H1 (cell line): Measurements from ENCODE around the gene CDCA3. TPM values are rescaled to one million over a fixed set of nuclear protein-coding genes. Genes with fewer than 3 reads are reported as not detected.

Experiments used
- CTCF ChIA-PET: fragments of 300-600 bp; sonication (Branson Sonifier 250); formaldehyde crosslinking; loops from one replicate; lab custom pipeline; 2021; ENCODE audit not compliant: partially characterized antibody; lab: Charles Lee
- POLR2A ChIA-PET: fragments of 300-600 bp; sonication (Branson Sonifier 250); formaldehyde crosslinking; loops from one replicate; lab custom pipeline; 2021; ENCODE audit warnings: inconsistent platforms; ENCODE audit not compliant: partially characterized antibody; lab: Charles Lee
- DNase-seq, 2 experiments: peaks; one replicate each; pipeline versions ENCODE4 v3.0.0 to v3.0.0-alpha.2; 2010 to 2022; ENCODE audit warnings: low spot score in 2 of 2, low read depth in 1 of 2, mixed read lengths in 1 of 2
- FAIRE-seq: peaks from 2 replicates; lab custom pipeline; 2011; peaks lifted over from hg19 to GRCh38; lab: Jason Lieb, UNC
- H2AFZ ChIP-seq: 2 replicates; pipeline ENCODE4 v1.8.1; 2012; ENCODE audit warnings: low read length, inconsistent platforms
- H2AK5ac ChIP-seq: 2 replicates; pipeline ENCODE4 v1.6.1; 2013; ENCODE audit warnings: low read depth, low read length
- H2BK120ac ChIP-seq: replicated peaks from 2 replicates; pipeline ENCODE3; 2013; ENCODE audit warnings: low read depth, low read length, inconsistent platforms
- H2BK12ac ChIP-seq: 2 replicates; pipeline ENCODE4 v1.6.1; 2013; ENCODE audit warnings: low read depth, low read length
- H2BK15ac ChIP-seq: 2 replicates; pipeline ENCODE4 v1.6.1; 2013; ENCODE audit warnings: low read length
- H2BK20ac ChIP-seq: 2 replicates; pipeline ENCODE4 v1.6.1; 2013; ENCODE audit warnings: low read length
- H2BK5ac ChIP-seq: 2 replicates; pipeline ENCODE4 v1.6.1; 2013; ENCODE audit warnings: low read depth, low read length
- H3K14ac ChIP-seq: 2 replicates; pipeline ENCODE4 v1.6.1; 2013; ENCODE audit warnings: inconsistent platforms; ENCODE audit not compliant: insufficient read length
- H3K18ac ChIP-seq: 2 replicates; pipeline ENCODE4 v1.6.1; 2013; ENCODE audit warnings: low read length; ENCODE audit errors: extremely low read depth
- H3K23ac ChIP-seq: 2 replicates; pipeline ENCODE4 v1.6.1; 2013; ENCODE audit warnings: inconsistent platforms; ENCODE audit not compliant: insufficient read length
- H3K23me2 ChIP-seq: 2 replicates; pipeline ENCODE4 v1.6.1; 2013; ENCODE audit warnings: low read depth, low read length
- H3K27ac ChIP-seq: 2 replicates; pipeline ENCODE4 v1.6.1; 2011; ENCODE audit warnings: low read depth, low read length, inconsistent platforms
- H3K27me3 ChIP-seq, 4 experiments: replicated peaks in 1 of 4; 1 replicate in 1 of 4; 2 replicates in 3 of 4; pipeline versions ENCODE4 v1.6.1 to v1.8.1; 2011 to 2013; ENCODE audit warnings: low read length in 3 of 4, mild to moderate bottlenecking in 3 of 4, inconsistent platforms in 2 of 4, mixed read lengths in 2 of 4, moderate library complexity in 1 of 4; ENCODE audit not compliant: control insufficient read depth in 3 of 4, insufficient read depth in 3 of 4; ENCODE audit errors: extremely low read depth in 1 of 4
- H3K36me3 ChIP-seq, 4 experiments: 2 replicates each; pipeline versions ENCODE4 v1.6.1 to v1.8.1; 2011 to 2013; ENCODE audit warnings: mild to moderate bottlenecking in 4 of 4, low read length in 3 of 4, moderate library complexity in 2 of 4, control low read depth in 1 of 4, inconsistent platforms in 1 of 4; ENCODE audit not compliant: insufficient read depth in 4 of 4, control insufficient read depth in 2 of 4
- H3K4ac ChIP-seq: replicated peaks from 2 replicates; pipeline ENCODE3; 2013; ENCODE audit warnings: low read length, low read depth, mixed read lengths, inconsistent platforms; ENCODE audit not compliant: insufficient read length
- H3K4me1 ChIP-seq, 4 experiments: replicated peaks in 1 of 4; 1 replicate in 1 of 4; 2 replicates in 3 of 4; pipeline versions ENCODE4 v1.6.1 to v1.8.1; 2011 to 2013; ENCODE audit warnings: low read length in 3 of 4, inconsistent platforms in 2 of 4, mixed read lengths in 1 of 4; ENCODE audit not compliant: insufficient read depth in 4 of 4, control insufficient read depth in 3 of 4
- H3K4me2 ChIP-seq, 2 experiments: 2 replicates each; pipeline versions ENCODE4 v1.6.1 to v1.8.1; 2011 to 2013; ENCODE audit warnings: low read depth in 2 of 2, low read length in 2 of 2, control low read depth in 1 of 2, inconsistent platforms in 1 of 2, mild to moderate bottlenecking in 1 of 2; ENCODE audit not compliant: insufficient read depth in 1 of 2
- H3K4me3 ChIP-seq, 4 experiments: fragments of 200-600, 300-600 bp in 1 of 4; sonication (generic), shearing (Covaris generic), sonication (Bioruptor Twin) in 1 of 4; 2 replicates each; pipeline versions ENCODE4 v1.5.1 to v1.8.1; 2011 to 2016; ENCODE audit warnings: low read length in 4 of 4, low read depth in 3 of 4, control low read depth in 2 of 4, inconsistent platforms in 2 of 4, mild to moderate bottlenecking in 2 of 4, mixed read lengths in 1 of 4, moderate library complexity in 1 of 4; ENCODE audit not compliant: insufficient read depth in 2 of 4; ENCODE audit errors: extremely low read depth in 1 of 4
- H3K56ac ChIP-seq: replicated peaks from 2 replicates; pipeline ENCODE3; 2013; ENCODE audit warnings: low read depth, mild to moderate bottlenecking, mixed read lengths, low read length, inconsistent platforms; ENCODE audit not compliant: insufficient read length
- H3K79me1 ChIP-seq: 2 replicates; pipeline ENCODE4 v1.6.1; 2013; ENCODE audit warnings: low read depth, low read length, control low read depth
- H3K79me2 ChIP-seq, 2 experiments: 2 replicates each; pipeline versions ENCODE4 v1.6.1 to v1.8.1; 2012 to 2013; ENCODE audit warnings: low read length in 2 of 2, mild to moderate bottlenecking in 2 of 2, inconsistent platforms in 1 of 2; ENCODE audit not compliant: insufficient read depth in 2 of 2, control insufficient read depth in 1 of 2
- H3K9ac ChIP-seq, 4 experiments: replicated peaks in 1 of 4; 1 replicate in 1 of 4; 2 replicates in 3 of 4; pipeline versions ENCODE4 v1.6.1 to v1.8.1; 2011 to 2013; ENCODE audit warnings: low read depth in 3 of 4, low read length in 3 of 4, control low read depth in 2 of 4, mild to moderate bottlenecking in 2 of 4, moderate library complexity in 2 of 4, inconsistent platforms in 1 of 4; ENCODE audit errors: extremely low read depth in 1 of 4
- H3K9me3 ChIP-seq, 2 experiments: 2 replicates each; pipeline versions ENCODE4 v1.6.1 to v1.8.1; 2012 to 2013; ENCODE audit warnings: mild to moderate bottlenecking in 2 of 2, moderate library complexity in 2 of 2, control low read depth in 1 of 2, inconsistent platforms in 1 of 2, low read depth in 1 of 2, low read length in 1 of 2, mixed read lengths in 1 of 2; ENCODE audit not compliant: insufficient read depth in 2 of 2
- H4K20me1 ChIP-seq, 2 experiments: replicated peaks in 1 of 2; 2 replicates each; pipeline versions ENCODE3 to v1.8.1; 2011 to 2013; ENCODE audit warnings: inconsistent platforms in 2 of 2, low read length in 2 of 2, mild to moderate bottlenecking in 1 of 2; ENCODE audit not compliant: insufficient read depth in 2 of 2, control insufficient read depth in 1 of 2
- H4K5ac ChIP-seq: 2 replicates; pipeline ENCODE4 v1.6.1; 2013; ENCODE audit warnings: low read length, low read depth, mixed read lengths, inconsistent platforms; ENCODE audit not compliant: insufficient read length
- H4K8ac ChIP-seq: 2 replicates; pipeline ENCODE4 v1.8.0; 2013; ENCODE audit warnings: mild to moderate bottlenecking, moderate library complexity, low read length, inconsistent platforms; ENCODE audit not compliant: insufficient read depth; ENCODE audit errors: extremely low read depth
- H4K91ac ChIP-seq: replicated peaks from 2 replicates; pipeline ENCODE3; 2013; ENCODE audit warnings: low read length, mixed read lengths, inconsistent platforms; ENCODE audit not compliant: insufficient read length
- CREB1 ChIP-seq: IDR thresholded peaks from 2 replicates; pipeline ENCODE4 v1.6.1; 2012; ENCODE audit warnings: inconsistent platforms
- RAD21 ChIP-seq, 2 experiments: IDR thresholded peaks in 1 of 2; conservative IDR thresholded peaks in 1 of 2; 2 replicates each; pipeline ENCODE4 v1.6.1; 2011; ENCODE audit warnings: low read depth in 2 of 2, low read length in 2 of 2, improper control_type of control experiment in 1 of 2, inconsistent platforms in 1 of 2, mild to moderate bottlenecking in 1 of 2, moderate library complexity in 1 of 2
- RBBP5 ChIP-seq: IDR thresholded peaks from 2 replicates; pipeline ENCODE4 v1.7.1; 2012; ENCODE audit warnings: low read depth, mild to moderate bottlenecking, inconsistent platforms, low read length, moderate library complexity, borderline replicate concordance
- TEAD4 ChIP-seq: IDR thresholded peaks from 2 replicates; pipeline ENCODE4 v1.6.1; 2012; ENCODE audit warnings: low read depth, low read length, inconsistent platforms, mixed read lengths
- WGBS, 2 experiments: shearing (Covaris generic) in 1 of 2; methylation state at CpG; one replicate each; pipeline versions ENCODE4 v1.1.6 to v1.1.7; 2013 to 2015; ENCODE audit warnings: low lambda C conversion rate in 2 of 2, mixed read lengths in 2 of 2, inconsistent platforms in 1 of 2, low coverage in 1 of 2, missing lambda C conversion rate in 1 of 2; ENCODE audit not compliant: insufficient replicate concordance in 2 of 2, insufficient coverage in 1 of 2, insufficient read length in 1 of 2; ENCODE audit errors: extremely low coverage in 1 of 2, missing lambda C conversion rate in 1 of 2; 5-methylcytosine and 5-hydroxymethylcytosine counted together
- polyA plus RNA-seq, 7 experiments: library from polyadenylated mRNA; depleted of rRNA in 3 of 7; stranded (reverse) in 5 of 7; unstranded in 2 of 7; fragments of >200 nt in 5 of 7; fragments of 200-250 nt in 2 of 7; gene quantifications; 1 replicate in 5 of 7; 2 replicates in 1 of 7; 4 replicates in 1 of 7; pipeline versions ENCODE4 v1.2.1 to v1.2.3, GENCODE V29; 2011 to 2013; ENCODE audit warnings: missing spikeins in 2 of 7, mixed read lengths in 2 of 7
- total RNA-seq: library from RNA; stranded (reverse); fragmentation: NEBNext Ultra II Directional; extraction: Animal tissue kit (Norgen Biotek cat#: 25700); gene quantifications from 2 replicates; pipeline ENCODE4 v1.2.1, GENCODE V29; 2021
- TF ChIP-seq, protein P1 (sequence below), 3 experiments: IDR thresholded peaks; 1 replicate in 2 of 3; 2 replicates in 1 of 3; pipeline versions ENCODE4 v1.5.1 to v1.6.1; 2011; ENCODE audit warnings: low read length in 3 of 3, mild to moderate bottlenecking in 3 of 3, inconsistent platforms in 2 of 3, low read depth in 1 of 3, moderate library complexity in 1 of 3; ENCODE audit not compliant: insufficient read depth in 1 of 3; ENCODE audit errors: control extremely low read depth in 1 of 3

Gene CDCA3
- total and polyA plus RNA-seq, 2 of the 8 experiments (the other 6 are each of a cell fraction or from before 2014, with no cell fraction given): 47.7 to 71.2 TPM

DNA sequence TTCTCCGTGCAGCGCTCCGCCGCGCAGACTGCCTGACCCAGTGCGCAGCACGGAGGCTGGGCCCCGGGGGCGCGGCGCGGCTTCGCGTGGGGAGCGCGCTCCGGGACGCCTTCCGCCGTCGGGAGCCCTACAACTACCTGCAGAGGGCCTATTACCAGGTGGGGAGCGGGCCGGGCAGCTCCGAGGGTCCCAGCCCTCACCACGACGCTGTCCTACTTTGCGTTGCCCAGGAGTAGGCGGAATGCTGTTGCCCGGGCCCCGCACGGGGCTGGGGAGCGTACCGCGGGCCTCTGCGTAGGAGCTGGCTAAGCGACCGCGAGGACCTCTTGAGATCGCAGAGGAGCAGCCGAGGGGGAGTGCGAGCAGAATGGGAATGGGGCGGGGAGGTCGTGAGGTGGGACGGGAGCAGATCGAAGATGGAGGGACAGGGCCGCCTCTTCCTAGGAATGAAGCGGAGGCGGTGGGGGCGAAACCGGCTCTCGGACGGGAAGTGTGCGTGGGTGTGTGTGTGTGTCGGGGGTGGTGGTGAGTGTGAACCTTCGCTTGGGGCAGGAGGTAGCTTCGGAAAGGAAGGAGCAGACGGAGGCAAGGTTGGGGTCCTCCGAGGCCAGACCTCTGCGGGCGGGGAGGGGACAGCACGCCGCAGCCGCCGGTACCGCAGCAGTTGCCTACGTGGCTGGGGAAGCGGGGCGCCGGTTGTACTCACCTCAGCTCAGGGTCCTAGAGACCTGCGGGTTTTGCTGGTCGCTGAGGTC lies 22.1 kb downstream of the CDCA3 start:
- peak overlapping the region; percentile 70; the same call in 1 of the 2 replicates for H2BK12ac ChIP-seq
- H3K4ac ChIP-seq: peak overlapping the region; percentile 54
- 2% methylated on average over 60 of the region's 71 CpGs; no CpG with 5 or more reads in 1 of the 2 experiments for WGBS, 2 experiments
- peaks cover 0 to 6% of the 10 kb centered on the region in 2 experiments for H4K20me1 ChIP-seq
- 0 out of 2 replicates have a peak overlapping the region, but pooled peaks have one; percentile 72 for H2BK15ac ChIP-seq
- peaks cover 12 to 28% (median 25%) of the 10 kb centered on the region in 4 experiments; a peak in 6 of 8 replicates for H3K36me3 ChIP-seq
- H3K23me2 ChIP-seq: peaks cover 17% of the 10 kb centered on the region
- CTCF ChIA-PET: interaction anchor here (0.6 to 23.7 kb wide), 14 partner anchors 10 to 225 kb away, joined by 3 to 532 read pairs (median 3); partner anchors contain the start of genes CD4, CDCA3, GNB3 and LAG3
- H3K23ac ChIP-seq: no peak overlapping the region
- peak overlapping the region; percentile 77 to 99 for H3K4me2 ChIP-seq
- H3K9me3 ChIP-seq: no peaks in the 10 kb centered on the region
- H4K91ac ChIP-seq: peak overlapping the region; percentile 90
- peak overlapping the region; percentile 59; the same call in 1 of the 2 replicates for H3K27ac ChIP-seq
- DNase-seq (peak in 1 of 2 experiments; percentile 81), FAIRE-seq (no peak)
- H2BK120ac ChIP-seq: no peak overlapping the region
- H2AK5ac ChIP-seq: no peak overlapping the region
- peaks cover 0 to 9% (median 6%) of the 10 kb centered on the region in 4 experiments; a peak in 5 of 7 replicates for H3K27me3 ChIP-seq
- peak overlapping the region; percentile 88 to 94 (median 90) for H3K4me3 ChIP-seq
- no peak overlapping the region for H2BK20ac ChIP-seq
- H3K79me2 ChIP-seq: peaks cover 0 to 9% of the 10 kb centered on the region in 2 experiments; a peak in 1 of 4 replicates
- H3K56ac ChIP-seq: peak overlapping the region; percentile 84
- H3K9ac ChIP-seq: peak overlapping the region; percentile 66 to 84 (median 80)
- H2BK5ac ChIP-seq: peak overlapping the region; percentile 79; the same call in 1 of the 2 replicates
- peaks cover 4% of the 10 kb centered on the region for H3K79me1 ChIP-seq
- H4K8ac ChIP-seq: peak overlapping the region; percentile 65; the same call in 1 of the 2 replicates
- H3K4me1 ChIP-seq: peaks cover 4 to 25% (median 17%) of the 10 kb centered on the region in 4 experiments
- peak overlapping the region; percentile 86 for H4K5ac ChIP-seq
- H2AFZ ChIP-seq: no peak overlapping the region
- H3K14ac ChIP-seq: no peak overlapping the region
- H3K18ac ChIP-seq: peak overlapping the region; percentile 93
- POLR2A ChIA-PET: interaction anchor here (0.5 to 27.1 kb wide), 23 partner anchors 10 to 327 kb away, joined by 3 to 388 read pairs (median 4); partner anchors contain the start of genes CDCA3, ENO2, GNB3 and LAG3
- TF ChIP-seq TEAD4: no peak
- peak; percentile 72 for TF ChIP-seq CREB1
- TF ChIP-seq RAD21 (IDR thresholded peaks at IDR 0.05 in 1 of 2, conservative IDR thresholded peaks at IDR 0.05 in 1 of 2; ENCODE audit: low read depth in 2 of 2, low read length in 2 of 2): no peak
- TF ChIP-seq, protein P1, sequence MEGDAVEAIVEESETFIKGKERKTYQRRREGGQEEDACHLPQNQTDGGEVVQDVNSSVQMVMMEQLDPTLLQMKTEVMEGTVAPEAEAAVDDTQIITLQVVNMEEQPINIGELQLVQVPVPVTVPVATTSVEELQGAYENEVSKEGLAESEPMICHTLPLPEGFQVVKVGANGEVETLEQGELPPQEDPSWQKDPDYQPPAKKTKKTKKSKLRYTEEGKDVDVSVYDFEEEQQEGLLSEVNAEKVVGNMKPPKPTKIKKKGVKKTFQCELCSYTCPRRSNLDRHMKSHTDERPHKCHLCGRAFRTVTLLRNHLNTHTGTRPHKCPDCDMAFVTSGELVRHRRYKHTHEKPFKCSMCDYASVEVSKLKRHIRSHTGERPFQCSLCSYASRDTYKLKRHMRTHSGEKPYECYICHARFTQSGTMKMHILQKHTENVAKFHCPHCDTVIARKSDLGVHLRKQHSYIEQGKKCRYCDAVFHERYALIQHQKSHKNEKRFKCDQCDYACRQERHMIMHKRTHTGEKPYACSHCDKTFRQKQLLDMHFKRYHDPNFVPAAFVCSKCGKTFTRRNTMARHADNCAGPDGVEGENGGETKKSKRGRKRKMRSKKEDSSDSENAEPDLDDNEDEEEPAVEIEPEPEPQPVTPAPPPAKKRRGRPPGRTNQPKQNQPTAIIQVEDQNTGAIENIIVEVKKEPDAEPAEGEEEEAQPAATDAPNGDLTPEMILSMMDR (IDR thresholded peaks at IDR 0.05; ENCODE audit: control extremely low read depth in 1 of 3, insufficient read depth in 1 of 3, low read depth in 1 of 3, low read length in 3 of 3): no peak
- peak; percentile 81; the same call in 1 of the 2 replicates for TF ChIP-seq RBBP5
